ENCODE measurements around the gene KIF26A.

Gene KIF26A

GRCh38 chr14:104138098-104138717 is at the start of gene KIF26A:
Gene KIF26A (plus strand): TSS chr14:104138587. CDS start chr14:104138723, 136 bp downstream.
- DNase-seq: no peak

- DNase-seq: no peak
These were observed 48.2 kb upstream of the KIF26A start for GRCh38 chr14:104090071-104090748.

- no peak for DNase-seq
These were observed 47.1 kb upstream of the KIF26A start for GRCh38 chr14:104091061-104091926.

GRCh38 chr14:104091927-104092771 is 46.2 kb upstream of the KIF26A start:
- no peak for DNase-seq

- DNase-seq: no peak
These were observed 45.4 kb upstream of the KIF26A start for GRCh38 chr14:104092931-104093365.

GRCh38 chr14:104093366-104094055 is 44.9 kb upstream of the KIF26A start:
- DNase-seq: peak; percentile 23

- no peak for DNase-seq
These were observed 44.2 kb upstream of the KIF26A start for GRCh38 chr14:104094056-104094708.

- DNase-seq: peak; percentile 65
These were observed 43.5 kb upstream of the KIF26A start for GRCh38 chr14:104094709-104095425.

- DNase-seq: no peak
These were observed 42.7 kb upstream of the KIF26A start for GRCh38 chr14:104095426-104096310.

GRCh38 chr14:104096318-104096717 is 42.1 kb upstream of the KIF26A start:
- no peak for DNase-seq

- no peak for DNase-seq
These were observed 41.4 kb upstream of the KIF26A start for GRCh38 chr14:104096751-104097700.

GRCh38 chr14:104098272-104099095 is 39.9 kb upstream of the KIF26A start:
- DNase-seq: no peak

GRCh38 chr14:104099096-104100041 is 39.0 kb upstream of the KIF26A start:
- no peak for DNase-seq

GRCh38 chr14:104100171-104101085 is 38.0 kb upstream of the KIF26A start:
- DNase-seq: no peak

GRCh38 chr14:104101086-104101621 is 37.2 kb upstream of the KIF26A start:
- no peak for DNase-seq

All from CD4-positive, alpha-beta T cell treated with Interleukin-21 for 1 hour (primary cell).